Large intestine (tissue), 12 donors: ENCODE measurements around the gene MT1M. TPM values are rescaled to one million over a fixed set of nuclear protein-coding genes. Genes with fewer than 3 reads are reported as not detected.
A peak's percentile ranks its signal among the peaks of the same experiment; 100 is the strongest.
"Not testable (repeated sequence)": the region's sequence is repeated elsewhere in the genome, so short reads cannot be mapped to it uniquely, and the experiment has no call there.

Experiments used
- DNase-seq, 2 donors: peaks; one replicate each; pipeline versions ENCODE4 v3.0.0 to v3.0.0-alpha.2; 2013
- H3K27ac ChIP-seq: one replicate; pipeline ENCODE4 v1.5.1; 2013; ENCODE audit warnings: low read length
- H3K27me3 ChIP-seq: 2 replicates; pipeline ENCODE4 v1.6.1; 2013; ENCODE audit warnings: low read length; ENCODE audit not compliant: control insufficient read depth, insufficient read depth
- H3K36me3 ChIP-seq: 2 replicates; pipeline ENCODE4 v1.6.1; 2013; ENCODE audit warnings: low read length; ENCODE audit not compliant: control insufficient read depth, insufficient read depth
- H3K4me1 ChIP-seq: one replicate; pipeline ENCODE4 v1.6.1; 2013; ENCODE audit warnings: low read length; ENCODE audit not compliant: control insufficient read depth, insufficient read depth
- H3K4me3 ChIP-seq: one replicate; pipeline ENCODE4 v1.5.1; 2013; ENCODE audit warnings: low read length
- H3K9me3 ChIP-seq: one replicate; pipeline ENCODE4 v1.6.1; 2013; ENCODE audit warnings: mild to moderate bottlenecking, low read depth, low read length, moderate library complexity; ENCODE audit not compliant: control insufficient read depth
- WGBS: methylation state at CpG from one replicate; pipeline ENCODE4 v1.1.5; 2013; ENCODE audit warnings: low lambda C conversion rate; ENCODE audit not compliant: insufficient coverage; 5-methylcytosine and 5-hydroxymethylcytosine counted together
- long read RNA-seq, 11 donors: transcript quantifications; one replicate each; lab custom pipeline, GENCODE V29; 2026
- polyA plus RNA-seq: library from polyadenylated mRNA; unstranded; fragments of 120-200 nt; gene quantifications from one replicate; pipeline ENCODE4 v1.2.1, GENCODE V29; 2013

The MT1M gene
- polyA plus RNA-seq = 2.5 TPM
- long read RNA-seq, donor 1, partial matches to known transcripts = 0 of 2 reads
- long read RNA-seq, donor 1, other reads (novel, unspliced or antisense) = 0 of 2 reads
- long read RNA-seq, donor 2, partial matches to known transcripts = 0 of 2 reads
- long read RNA-seq, donor 2, other reads (novel, unspliced or antisense) = 0 of 2 reads
- long read RNA-seq, donor 3 = 0 reads
- long read RNA-seq, donor 4 = 0 reads
- long read RNA-seq, donor 5, partial matches to known transcripts = 0 of 3 reads
- long read RNA-seq, donor 5, other reads (novel, unspliced or antisense) = 0 of 3 reads
- long read RNA-seq, donor 6, partial matches to known transcripts = 0 of 1 reads
- long read RNA-seq, donor 6, other reads (novel, unspliced or antisense) = 0 of 1 reads
- long read RNA-seq, donor 7, transcript MT1M-201 (3 exons, 829 nt) = major isoform, 20 of 20 reads
- long read RNA-seq, donor 7, partial matches to known transcripts = 0 of 20 reads
- long read RNA-seq, donor 7, other reads (novel, unspliced or antisense) = 0 of 20 reads
- long read RNA-seq, donor 8, transcript MT1M-201 (3 exons, 829 nt) = major isoform, 8 of 9 reads
- long read RNA-seq, donor 8, partial matches to known transcripts = 0 of 9 reads
- long read RNA-seq, donor 8, other reads (novel, unspliced or antisense) = 0 of 9 reads
- long read RNA-seq, donor 9, partial matches to known transcripts = 0 of 2 reads
- long read RNA-seq, donor 9, other reads (novel, unspliced or antisense) = 0 of 2 reads
- long read RNA-seq, donor 10, partial matches to known transcripts = 0 of 1 reads
- long read RNA-seq, donor 10, other reads (novel, unspliced or antisense) = 0 of 1 reads
- long read RNA-seq, donor 11, partial matches to known transcripts = 0 of 3 reads
- long read RNA-seq, donor 11, other reads (novel, unspliced or antisense) = 0 of 3 reads

- H3K4me1 ChIP-seq = peaks cover 11% of the 10 kb centered on the region
- peak within 1 kb of the TSS; percentile 35 for H3K4me3 ChIP-seq
- no peak within 1 kb of the TSS for H3K27ac ChIP-seq
- no peaks in the 10 kb centered on the region for H3K36me3 ChIP-seq
- WGBS = no CpG with 5 or more reads among the region's 61 CpGs
- no peaks in the 10 kb centered on the region for H3K9me3 ChIP-seq
- H3K27me3 ChIP-seq = peaks cover 75% of the 10 kb centered on the region
- peak in 1 of 2 donors; percentile 43 for DNase-seq
Measured at GRCh38 chr16:56632156-56632847, at the start of gene MT1M. Gene MT1M, plus strand, starts transcription at chr16:56632659. Its CDS starts 73 bp downstream, at chr16:56632732.

- not testable (repeated sequence) for H3K36me3 ChIP-seq, H3K4me1 ChIP-seq, H3K4me3 ChIP-seq, H3K9me3 ChIP-seq, DNase-seq, H3K27ac ChIP-seq
- WGBS = no CpG with 5 or more reads among the region's 2 CpGs
- peaks cover 24% of the 10 kb centered on the region for H3K27me3 ChIP-seq
Measured at GRCh38 chr16:56582911-56583310, 49.5 kb upstream of the MT1M start.

- no peaks in the 10 kb centered on the region for H3K4me1 ChIP-seq
- 83% methylated on average over 2 of the region's 11 CpGs for WGBS
- no peak overlapping the region for H3K4me3 ChIP-seq
- no peaks in the 10 kb centered on the region for H3K9me3 ChIP-seq
- no peaks in the 10 kb centered on the region for H3K36me3 ChIP-seq
- H3K27ac ChIP-seq = no peak overlapping the region
- no peak for DNase-seq
- peaks cover 31% of the 10 kb centered on the region for H3K27me3 ChIP-seq
Measured at GRCh38 chr16:56583351-56584168, 48.9 kb upstream of the MT1M start.

GRCh38 chr16:56584276-56584675 is 48.2 kb upstream of the MT1M start:
- 90% methylated on average over 2 of the region's 11 CpGs for WGBS

GRCh38 chr16:56588781-56589140 is 43.7 kb upstream of the MT1M start:
- no peak for DNase-seq

More at GRCh38 chr16:56584276-56584675, 48.2 kb upstream of the MT1M start:
- H3K36me3 ChIP-seq = no peaks in the 10 kb centered on the region
- H3K4me3 ChIP-seq = no peak overlapping the region
- no peaks in the 10 kb centered on the region for H3K9me3 ChIP-seq
- no peak for DNase-seq
- no peak overlapping the region for H3K27ac ChIP-seq
- peaks cover 38% of the 10 kb centered on the region for H3K27me3 ChIP-seq
- no peaks in the 10 kb centered on the region for H3K4me1 ChIP-seq

GRCh38 chr16:56589141-56590039 is 43.1 kb upstream of the MT1M start, which contains the start of gene MT3:
Gene MT3, plus strand, starts transcription at chr16:56589528. Its CDS starts 63 bp downstream, at chr16:56589591.
- DNase-seq = peak in 1 of 2 donors; percentile 62
- Histone ChIP-seq H3K9me3 (no peaks in the 10 kb centered on the region), H3K36me3 (no peaks in the 10 kb centered on the region), H3K4me3 (peak within 1 kb of the TSS; percentile 28), H3K27ac (no peak within 1 kb of the TSS), H3K4me1 (peaks cover 12% of the 10 kb centered on the region), H3K27me3 (peaks cover 50% of the 10 kb centered on the region)
- no CpG with 5 or more reads among the region's 87 CpGs for WGBS

More at GRCh38 chr16:56588781-56589140, 43.7 kb upstream of the MT1M start:
- Histone ChIP-seq H3K4me3 (peak overlapping the region; percentile 16), H3K27ac (no peak overlapping the region), H3K4me1 (peaks cover 12% of the 10 kb centered on the region), H3K27me3 (peaks cover 52% of the 10 kb centered on the region), H3K9me3 (no peaks in the 10 kb centered on the region), H3K36me3 (no peaks in the 10 kb centered on the region)
- no CpG with 5 or more reads among the region's 9 CpGs for WGBS

- Histone ChIP-seq H3K4me3 (no peak overlapping the region), H3K27me3 (peaks cover 41% of the 10 kb centered on the region), H3K9me3 (no peaks in the 10 kb centered on the region), H3K36me3 (no peaks in the 10 kb centered on the region), H3K4me1 (peaks cover 12% of the 10 kb centered on the region), H3K27ac (no peak overlapping the region)
- peak in 1 of 2 donors; percentile 50 for DNase-seq
- WGBS = no CpG with 5 or more reads among the region's 4 CpGs
Measured at GRCh38 chr16:56591377-56592060, 40.9 kb upstream of the MT1M start.

GRCh38 chr16:56593573-56594291 is 38.7 kb upstream of the MT1M start:
- Histone ChIP-seq H3K27ac (no peak overlapping the region), H3K36me3 (no peaks in the 10 kb centered on the region), H3K4me3 (no peak overlapping the region), H3K4me1 (peaks cover 12% of the 10 kb centered on the region), H3K27me3 (peaks cover 21% of the 10 kb centered on the region), H3K9me3 (no peaks in the 10 kb centered on the region)
- 100% methylated on average over 1 of the region's 6 CpGs for WGBS
- no peak for DNase-seq
